ENCODE results near the gene NRROS.

DNA sequence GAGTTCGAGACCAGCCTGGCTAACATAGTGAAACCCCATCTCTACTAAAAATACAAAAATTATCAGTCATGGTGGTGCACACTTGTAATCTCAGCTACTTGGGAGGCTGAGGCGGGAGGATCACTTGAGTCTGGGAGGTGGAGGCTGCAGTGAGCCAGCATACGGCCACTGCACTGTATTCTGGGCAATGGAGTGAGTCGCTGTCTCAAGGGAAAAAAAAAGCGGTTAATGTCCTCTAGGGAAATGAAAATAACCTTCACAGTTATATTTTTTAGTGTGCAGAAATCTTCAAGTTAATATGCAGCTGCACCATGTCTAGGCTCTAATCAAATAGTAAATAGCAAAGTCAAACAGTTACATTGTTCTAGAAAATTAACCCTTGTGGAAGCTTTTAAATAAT, 57.8 kb downstream of the NRROS start:
- TF ChIP-seq, protein P1, sequence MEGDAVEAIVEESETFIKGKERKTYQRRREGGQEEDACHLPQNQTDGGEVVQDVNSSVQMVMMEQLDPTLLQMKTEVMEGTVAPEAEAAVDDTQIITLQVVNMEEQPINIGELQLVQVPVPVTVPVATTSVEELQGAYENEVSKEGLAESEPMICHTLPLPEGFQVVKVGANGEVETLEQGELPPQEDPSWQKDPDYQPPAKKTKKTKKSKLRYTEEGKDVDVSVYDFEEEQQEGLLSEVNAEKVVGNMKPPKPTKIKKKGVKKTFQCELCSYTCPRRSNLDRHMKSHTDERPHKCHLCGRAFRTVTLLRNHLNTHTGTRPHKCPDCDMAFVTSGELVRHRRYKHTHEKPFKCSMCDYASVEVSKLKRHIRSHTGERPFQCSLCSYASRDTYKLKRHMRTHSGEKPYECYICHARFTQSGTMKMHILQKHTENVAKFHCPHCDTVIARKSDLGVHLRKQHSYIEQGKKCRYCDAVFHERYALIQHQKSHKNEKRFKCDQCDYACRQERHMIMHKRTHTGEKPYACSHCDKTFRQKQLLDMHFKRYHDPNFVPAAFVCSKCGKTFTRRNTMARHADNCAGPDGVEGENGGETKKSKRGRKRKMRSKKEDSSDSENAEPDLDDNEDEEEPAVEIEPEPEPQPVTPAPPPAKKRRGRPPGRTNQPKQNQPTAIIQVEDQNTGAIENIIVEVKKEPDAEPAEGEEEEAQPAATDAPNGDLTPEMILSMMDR (IDR thresholded peaks at IDR 0.05): no peak
- TF ChIP-seq POLR2A (IDR thresholded peaks at IDR 0.05): no peak

Data from body of pancreas (tissue), 4 donors.